IMR-90 (cell line): ENCODE data around the gene RAPGEFL1. TPM values are rescaled to one million over a fixed set of nuclear protein-coding genes. Genes with fewer than 3 reads are reported as not detected.

Experiments
- ATAC-seq: fragments of 200-7000 bp; cut with Tn5 transposase; 2 replicates; pipeline ENCODE4 v1.9.1; 2020; ENCODE audit warnings: low read depth, mild to moderate bottlenecking, moderate library complexity
- BruUV-seq: library from RNA; stranded (reverse); fragments of 400-500 nt; replicated peaks from 2 replicates; lab custom pipeline; 2021; lab: Mats Ljungman, UMichigan
- CTCF ChIA-PET: fragments of 300-600 bp; formaldehyde crosslinking; extraction: SDS; loops from one replicate; lab custom pipeline; 2021; ENCODE audit warnings: antibody characterized with exemption; lab: Yijun Ruan, JAX
- POLR2A ChIA-PET: fragments of 300-600 bp; sonication (Branson Sonifier 250); formaldehyde crosslinking; loops from one replicate; lab custom pipeline; 2022; ENCODE audit warnings: antibody characterized with exemption; ENCODE audit not compliant: unreplicated experiment; lab: Charles Lee
- DNase-seq: peaks from one replicate; pipeline ENCODE4 v3.0.0; 2013
- H2AFZ ChIP-seq: replicated peaks from 2 replicates; pipeline ENCODE3; 2013; ENCODE audit warnings: low read length, mild to moderate bottlenecking; ENCODE audit not compliant: poor library complexity
- H2AK5ac ChIP-seq: 2 replicates; pipeline ENCODE4 v1.6.1; 2013; ENCODE audit warnings: low read depth, low read length, inconsistent platforms
- H2AK9ac ChIP-seq: replicated peaks from 2 replicates; pipeline ENCODE3; 2013; ENCODE audit warnings: mild to moderate bottlenecking, low read depth, low read length, moderate library complexity; ENCODE audit not compliant: poor library complexity
- H2BK120ac ChIP-seq: 2 replicates; pipeline ENCODE4 v1.6.1; 2013; ENCODE audit warnings: low read depth, low read length, inconsistent platforms
- H2BK15ac ChIP-seq: 3 replicates; pipeline ENCODE4 v1.6.1; 2013; ENCODE audit warnings: low read depth, low read length, inconsistent platforms
- H2BK20ac ChIP-seq: 2 replicates; pipeline ENCODE4 v1.6.1; 2013; ENCODE audit warnings: low read depth, mild to moderate bottlenecking, inconsistent platforms, low read length, moderate library complexity
- H2BK5ac ChIP-seq: 2 replicates; pipeline ENCODE4 v1.6.1; 2013; ENCODE audit warnings: mild to moderate bottlenecking, low read depth, low read length, inconsistent platforms; ENCODE audit not compliant: poor library complexity, severe bottlenecking
- H3K14ac ChIP-seq: replicated peaks from 2 replicates; pipeline ENCODE4 v1.6.1; 2013; ENCODE audit warnings: low read depth, low read length, inconsistent platforms
- H3K18ac ChIP-seq: 2 replicates; pipeline ENCODE4 v1.6.1; 2013; ENCODE audit warnings: low read depth, low read length, control low read depth
- H3K23ac ChIP-seq: 2 replicates; pipeline ENCODE4 v1.6.1; 2013; ENCODE audit warnings: low read depth, low read length, inconsistent platforms
- H3K27ac ChIP-seq: 2 replicates; pipeline ENCODE4 v1.5.1; 2013; ENCODE audit warnings: mild to moderate bottlenecking, control low read depth, low read length; ENCODE audit not compliant: insufficient read depth
- H3K27me3 ChIP-seq: 2 replicates; pipeline ENCODE4 v1.6.1; 2013; ENCODE audit warnings: low read length; ENCODE audit not compliant: control insufficient read depth, insufficient read depth
- H3K36me3 ChIP-seq: 2 replicates; pipeline ENCODE4 v1.6.1; 2013; ENCODE audit warnings: low read length, mixed read lengths; ENCODE audit not compliant: control insufficient read depth, insufficient read depth
- H3K4ac ChIP-seq: 2 replicates; pipeline ENCODE4 v1.6.1; 2013; ENCODE audit warnings: low read depth, low read length, inconsistent platforms
- H3K4me1 ChIP-seq: 2 replicates; pipeline ENCODE4 v1.6.1; 2013; ENCODE audit warnings: low read length, mixed read lengths; ENCODE audit not compliant: control insufficient read depth, insufficient read depth
- H3K4me2 ChIP-seq: 2 replicates; pipeline ENCODE4 v1.6.1; 2013; ENCODE audit warnings: low read depth, mild to moderate bottlenecking, control low read depth, low read length, moderate library complexity
- H3K4me3 ChIP-seq: 2 replicates; pipeline ENCODE4 v1.5.1; 2013; ENCODE audit warnings: low read depth, mild to moderate bottlenecking, control low read depth, low read length, moderate library complexity; ENCODE audit not compliant: insufficient read depth
- H3K56ac ChIP-seq: 2 replicates; pipeline ENCODE4 v1.6.1; 2013; ENCODE audit warnings: low read length, inconsistent platforms; ENCODE audit not compliant: insufficient read depth; ENCODE audit errors: extremely low read depth
- H3K79me1 ChIP-seq, 2 experiments: 2 replicates each; pipeline ENCODE4 v1.6.1; 2013; ENCODE audit warnings: low read length in 2 of 2, inconsistent platforms in 1 of 2, low read depth in 1 of 2
- H3K9ac ChIP-seq: 2 replicates; pipeline ENCODE4 v1.6.1; 2013; ENCODE audit warnings: low read depth, low read length, control low read depth
- H3K9me1 ChIP-seq: 2 replicates; pipeline ENCODE4 v1.6.1; 2013; ENCODE audit warnings: low read length, inconsistent platforms; ENCODE audit not compliant: insufficient read depth
- H3K9me3 ChIP-seq: 2 replicates; pipeline ENCODE4 v1.6.1; 2013; ENCODE audit warnings: low read length; ENCODE audit not compliant: control insufficient read depth, insufficient read depth
- H4K20me1 ChIP-seq: 2 replicates; pipeline ENCODE4 v1.6.1; 2013; ENCODE audit warnings: low read length, inconsistent platforms; ENCODE audit not compliant: insufficient read depth
- H4K5ac ChIP-seq: 2 replicates; pipeline ENCODE4 v1.6.1; 2013; ENCODE audit warnings: mild to moderate bottlenecking, low read depth, low read length, control low read depth
- H4K8ac ChIP-seq, 2 experiments: 2 replicates each; pipeline ENCODE4 v1.6.1; 2013; ENCODE audit warnings: low read depth in 2 of 2, low read length in 2 of 2, control low read depth in 1 of 2, inconsistent platforms in 1 of 2
- H4K91ac ChIP-seq: 2 replicates; pipeline ENCODE4 v1.6.1; 2013; ENCODE audit warnings: low read depth, low read length, inconsistent platforms; ENCODE audit not compliant: insufficient read depth
- CEBPB ChIP-seq: IDR thresholded peaks from 2 replicates; pipeline ENCODE4 v1.6.1; 2012; ENCODE audit warnings: low read depth, low read length, improper control_type of control experiment
- CHD1 ChIP-seq: IDR thresholded peaks from 2 replicates; pipeline ENCODE4 v1.6.1; 2012; ENCODE audit warnings: low read depth, low read length, improper control_type of control experiment
- CTCF ChIP-seq: conservative IDR thresholded peaks from 2 replicates; pipeline ENCODE4 v1.5.1; 2012; ENCODE audit warnings: mild to moderate bottlenecking, low read depth, low read length, improper control_type of control experiment
- MXI1 ChIP-seq: IDR thresholded peaks from 2 replicates; pipeline ENCODE4 v1.6.1; 2012; ENCODE audit warnings: low read depth, mild to moderate bottlenecking, low read length, moderate library complexity, borderline replicate concordance
- NFE2L2 ChIP-seq: fragments of 150-350 bp; IDR thresholded peaks from 2 replicates; pipeline ENCODE4 v1.6.1; 2016; ENCODE audit warnings: low read depth, mild to moderate bottlenecking, low read length
- RAD21 ChIP-seq: IDR thresholded peaks from 2 replicates; pipeline ENCODE4 v1.6.1; 2012; ENCODE audit warnings: low read length, improper control_type of control experiment
- RCOR1 ChIP-seq: IDR thresholded peaks from 2 replicates; pipeline ENCODE4 v1.6.1; 2012; ENCODE audit warnings: mild to moderate bottlenecking, low read length, improper control_type of control experiment; ENCODE audit not compliant: insufficient replicate concordance
- RFX5 ChIP-seq: IDR thresholded peaks from 2 replicates; pipeline ENCODE4 v1.8.0; 2012; ENCODE audit warnings: low read depth, mild to moderate bottlenecking, low read length, moderate library complexity
- SMC3 ChIP-seq: fragments of 150-350 bp; IDR thresholded peaks from 2 replicates; pipeline ENCODE4 v1.6.1; 2016; ENCODE audit warnings: low read depth, mild to moderate bottlenecking, antibody characterized with exemption, low read length, moderate library complexity
- WGBS, 2 experiments: methylation state at CpG; one replicate each; pipeline versions ENCODE4 v1.1.5 to v1.1.7; 2013; ENCODE audit warnings: missing lambda C conversion rate in 2 of 2; ENCODE audit not compliant: insufficient read length in 1 of 2; ENCODE audit errors: extremely low coverage in 2 of 2; 5-methylcytosine and 5-hydroxymethylcytosine counted together
- dilution Hi-C: fragments of 300-500 bp; cut with HindIII; formaldehyde crosslinking; loops from one replicate; pipeline ENCODE4 v1.14.3; 2018; ENCODE audit warnings: low sequenced_read_pairs; ENCODE audit not compliant: unreplicated experiment
- in situ Hi-C: fragments of 300-500 bp; cut with MboI; formaldehyde crosslinking; loops from 3 replicates; pipeline ENCODE4 v1.14.3; 2019; ENCODE audit warnings: low sequenced_read_pairs, inconsistent platforms, mixed read lengths
- intact Hi-C: fragments of 100-400 bp; cut with micrococcal nuclease; formaldehyde crosslinking; loops from 2 replicates; pipeline ENCODE4 v1.10.0; 2022
- polyA plus RNA-seq, 3 experiments: library from polyadenylated mRNA; depleted of rRNA; stranded (reverse); fragments of >200 nt; gene quantifications; 2 replicates each; pipeline ENCODE4 v1.2.3, GENCODE V29; 2012; ENCODE audit warnings: low replicate concordance in 1 of 3
- total RNA-seq: library from RNA; depleted of rRNA; stranded (reverse); fragments of >200 nt; gene quantifications from 2 replicates; pipeline ENCODE4 v1.2.3, GENCODE V29; 2012
- TF ChIP-seq, protein P1 (sequence below): fragments of 150-350 bp; IDR thresholded peaks from 2 replicates; pipeline ENCODE4 v1.6.1; 2016; ENCODE audit warnings: low read depth, mild to moderate bottlenecking, low read length, moderate library complexity, borderline replicate concordance

RAPGEFL1 gene
- total and polyA plus RNA-seq, 2 of the 4 experiments (the other 2 are of a cell fraction), result 0.54 to 5.6 TPM

DNA sequence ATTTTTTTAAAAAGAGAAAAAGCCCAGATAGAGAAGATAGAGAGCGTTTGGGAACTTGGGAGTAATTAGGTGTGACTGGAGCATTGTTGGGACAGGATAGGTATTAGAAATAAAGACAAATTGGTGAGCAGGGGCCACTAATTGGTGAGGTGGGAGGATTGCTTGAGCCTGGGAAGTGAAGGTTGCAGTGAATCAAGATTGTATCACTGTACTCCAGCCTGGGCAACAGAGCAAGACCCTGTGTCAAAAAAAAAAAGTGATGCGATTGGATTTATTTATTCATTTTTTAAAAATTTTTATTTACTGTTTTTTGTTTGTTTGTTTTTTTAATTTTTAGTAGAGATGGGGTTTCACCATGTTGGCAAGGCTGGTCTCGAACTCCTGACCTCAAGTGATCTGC lies 31.8 kb upstream of the RAPGEFL1 start:
- Histone ChIP-seq H3K79me1 (peaks cover 37 to 64% of the 10 kb centered on the region in 2 experiments), H3K4ac (no peak overlapping the region), H3K56ac (no peak overlapping the region), H4K8ac (no peak overlapping the region), H3K4me1 (no peaks in the 10 kb centered on the region), H3K18ac (no peak overlapping the region), H4K91ac (no peak overlapping the region), H2BK120ac (no peak overlapping the region), H3K27ac (no peak overlapping the region), H2AK5ac (no peak overlapping the region), H3K9ac (no peak overlapping the region), H3K14ac (no peak overlapping the region), H2BK5ac (no peak overlapping the region), H2AFZ (no peak overlapping the region), H3K4me3 (no peak overlapping the region), H3K9me1 (peaks cover 5% of the 10 kb centered on the region; the same call in 1 of the 2 replicates), H2AK9ac (no peak overlapping the region), H4K20me1 (peaks cover 11% of the 10 kb centered on the region), H3K4me2 (no peak overlapping the region), H4K5ac (no peak overlapping the region), H3K27me3 (no peaks in the 10 kb centered on the region), H3K9me3 (no peaks in the 10 kb centered on the region), H3K23ac (no peak overlapping the region), H3K36me3 (peaks cover 35% of the 10 kb centered on the region), H2BK20ac (no peak overlapping the region), H2BK15ac (no peak overlapping the region)
- DNase-seq (no peak), ATAC-seq (no peak)
- ChIA-PET POLR2A (no interaction called here), CTCF (no interaction called here)
- TF ChIP-seq RCOR1 (no peak), SMC3 (no peak), RFX5 (no peak), CTCF (no peak), RAD21 (no peak), CHD1 (no peak), MXI1 (no peak), CEBPB (no peak), NFE2L2 (no peak)
- TF ChIP-seq, protein P1, sequence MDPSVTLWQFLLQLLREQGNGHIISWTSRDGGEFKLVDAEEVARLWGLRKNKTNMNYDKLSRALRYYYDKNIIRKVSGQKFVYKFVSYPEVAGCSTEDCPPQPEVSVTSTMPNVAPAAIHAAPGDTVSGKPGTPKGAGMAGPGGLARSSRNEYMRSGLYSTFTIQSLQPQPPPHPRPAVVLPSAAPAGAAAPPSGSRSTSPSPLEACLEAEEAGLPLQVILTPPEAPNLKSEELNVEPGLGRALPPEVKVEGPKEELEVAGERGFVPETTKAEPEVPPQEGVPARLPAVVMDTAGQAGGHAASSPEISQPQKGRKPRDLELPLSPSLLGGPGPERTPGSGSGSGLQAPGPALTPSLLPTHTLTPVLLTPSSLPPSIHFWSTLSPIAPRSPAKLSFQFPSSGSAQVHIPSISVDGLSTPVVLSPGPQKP, result no peak
- in situ Hi-C loops, result no loop called here
- BruUV-seq, result no TSS peak
- no CpG with 5 or more reads among the region's 3 CpGs for WGBS, 2 experiments
- dilution Hi-C loops, result no loop called here
- intact Hi-C loops, result no loop called here
